Activated naive CD8-positive, alpha-beta T cell treated with anti-CD3 and anti-CD28 coated beads, Interleukin-2, amount 50 U/mL, for 24 hours (primary cell): Measurements from ENCODE around the gene CPXM2.
"Not testable (repeated sequence)": the region's sequence is repeated elsewhere in the genome, so short reads cannot be mapped to it uniquely, and the experiment has no call there.

Experiments
- ATAC-seq: fragments of 150-1000 bp; cut with Tn5 transposase; one replicate; pipeline ENCODE4 v1.10.0; 2021
- DNase-seq: peaks from one replicate; pipeline ENCODE4 v3.0.0; 2021
- H3K27ac Mint-ChIP-seq: one replicate; pipeline ENCODE4 v1.8.0; 2021; ENCODE audit warnings: mild to moderate bottlenecking, mixed read lengths
- H3K27me3 Mint-ChIP-seq: one replicate; pipeline ENCODE4 v1.8.0; 2021; ENCODE audit warnings: mixed read lengths
- H3K36me3 Mint-ChIP-seq: one replicate; pipeline ENCODE4 v1.8.0; 2021; ENCODE audit warnings: low read depth, mixed read lengths
- H3K4me1 Mint-ChIP-seq: one replicate; pipeline ENCODE4 v1.8.0; 2021; ENCODE audit warnings: mixed read lengths
- H3K4me3 Mint-ChIP-seq: one replicate; pipeline ENCODE4 v1.8.0; 2021; ENCODE audit warnings: mild to moderate bottlenecking, moderate library complexity, mixed read lengths
- H3K9me3 Mint-ChIP-seq: one replicate; pipeline ENCODE4 v1.8.0; 2021; ENCODE audit warnings: mixed read lengths

The CPXM2 gene

DNA sequence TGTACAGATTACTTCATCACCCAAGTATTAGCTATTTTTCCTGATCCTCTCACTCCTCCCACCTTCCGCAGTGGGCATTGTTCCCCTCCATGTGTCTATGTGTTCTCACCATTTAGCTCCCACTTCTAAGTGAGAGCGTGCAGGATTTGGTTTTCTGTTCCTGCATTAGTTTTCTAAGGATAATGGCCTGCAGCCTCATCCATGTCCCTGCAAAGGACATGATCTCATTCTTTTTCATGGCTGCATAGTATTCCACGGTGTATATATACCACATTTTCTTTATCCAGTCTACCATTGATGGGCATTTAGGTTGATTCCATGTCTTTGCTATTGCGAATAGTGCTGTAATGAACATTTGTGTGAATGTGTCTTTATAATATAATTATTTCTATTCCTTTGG lies 154.7 kb downstream of the CPXM2 start:
- DNase-seq, H3K27me3 Mint-ChIP-seq, ATAC-seq, H3K9me3 Mint-ChIP-seq, H3K36me3 Mint-ChIP-seq, H3K4me3 Mint-ChIP-seq, H3K27ac Mint-ChIP-seq, H3K4me1 Mint-ChIP-seq: not testable (repeated sequence)

DNA sequence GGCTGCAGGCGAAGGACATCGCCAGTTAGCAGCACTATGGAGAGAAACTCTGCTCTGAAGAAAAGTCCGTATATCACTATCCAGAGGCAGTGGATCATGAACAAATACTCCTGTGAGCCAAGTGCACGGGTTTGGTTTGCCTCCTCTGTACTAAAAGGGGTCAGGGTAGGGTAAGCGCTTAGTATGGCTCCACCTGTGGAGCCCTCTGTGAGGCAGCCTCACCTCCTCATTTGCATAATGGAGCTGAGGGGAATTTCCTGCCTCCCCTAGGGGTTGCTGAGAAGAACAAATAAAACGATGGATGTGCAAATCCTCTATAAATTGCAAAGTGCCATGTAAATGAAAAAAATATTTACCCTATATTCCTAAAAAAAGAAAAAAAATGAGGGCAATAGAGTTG lies 162.1 kb downstream of the CPXM2 start:
- H3K9me3 Mint-ChIP-seq: peaks cover 5% of the 10 kb centered on the region
- DNase-seq (no peak), ATAC-seq (no peak)
- no peaks in the 10 kb centered on the region for H3K36me3 Mint-ChIP-seq
- H3K27ac Mint-ChIP-seq: no peak overlapping the region
- H3K4me3 Mint-ChIP-seq: no peak overlapping the region
- no peaks in the 10 kb centered on the region for H3K4me1 Mint-ChIP-seq
- peaks cover 2% of the 10 kb centered on the region for H3K27me3 Mint-ChIP-seq

DNA sequence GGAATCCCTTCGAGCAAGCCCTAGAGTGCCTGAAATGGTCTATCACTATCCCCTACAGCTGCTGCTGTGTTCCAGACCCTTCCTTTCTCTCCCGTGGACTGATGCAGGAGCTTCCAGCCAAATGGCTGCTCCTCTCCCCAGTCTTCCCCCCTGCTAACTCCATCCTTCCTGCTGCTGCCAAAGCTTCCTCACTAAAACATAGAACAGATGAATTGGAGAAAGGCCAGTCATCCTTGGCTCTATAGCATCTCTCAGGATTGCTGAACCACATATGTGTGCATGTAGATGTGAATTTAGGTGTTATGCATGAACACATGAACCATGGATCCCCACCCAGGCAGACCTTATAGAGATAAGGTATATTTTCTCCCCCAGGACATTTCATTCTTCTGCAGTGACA lies 164.8 kb downstream of the CPXM2 start:
- ATAC-seq: no peak

GRCh38 chr10:123726381-123726780 lies 165.2 kb downstream of the CPXM2 start:
- Mint-ChIP-seq H3K27me3 (peaks cover 2% of the 10 kb centered on the region), H3K4me1 (no peaks in the 10 kb centered on the region), H3K27ac (no peak overlapping the region), H3K9me3 (no peaks in the 10 kb centered on the region), H3K4me3 (no peak overlapping the region), H3K36me3 (no peaks in the 10 kb centered on the region)
- no peak for ATAC-seq
- DNase-seq: no peak

More for the DNA sequence above, 164.8 kb downstream of the CPXM2 start:
- no peak overlapping the region for H3K4me3 Mint-ChIP-seq
- no peaks in the 10 kb centered on the region for H3K9me3 Mint-ChIP-seq
- no peaks in the 10 kb centered on the region for H3K4me1 Mint-ChIP-seq
- no peak for DNase-seq
- H3K27me3 Mint-ChIP-seq: peaks cover 2% of the 10 kb centered on the region
- H3K36me3 Mint-ChIP-seq: no peaks in the 10 kb centered on the region
- no peak overlapping the region for H3K27ac Mint-ChIP-seq

DNA sequence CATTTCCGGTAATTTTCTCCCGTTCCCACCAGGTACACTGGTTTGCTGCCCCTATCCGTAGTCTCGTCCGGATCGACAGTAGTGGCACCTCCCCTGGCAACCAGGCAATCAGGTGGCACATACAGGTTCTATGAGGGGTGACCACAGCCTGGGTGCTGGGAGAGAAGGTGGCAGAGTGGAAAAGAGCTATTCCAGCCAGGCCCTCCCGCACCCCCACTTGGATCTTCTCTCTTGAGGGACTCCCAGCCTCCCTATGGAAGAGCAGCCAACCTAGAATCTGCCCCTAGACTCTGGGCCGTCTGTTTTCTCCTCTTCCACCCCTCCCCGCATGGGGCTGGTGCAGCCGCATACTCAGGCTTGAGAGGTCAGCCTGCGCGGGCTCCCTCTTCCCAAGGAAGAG lies 166.9 kb downstream of the CPXM2 start:
- no peak for DNase-seq
- H3K4me3 Mint-ChIP-seq: no peak overlapping the region
- H3K4me1 Mint-ChIP-seq: no peaks in the 10 kb centered on the region
- ATAC-seq: no peak
- no peaks in the 10 kb centered on the region for H3K36me3 Mint-ChIP-seq
- H3K27ac Mint-ChIP-seq: no peak overlapping the region
- H3K27me3 Mint-ChIP-seq: peaks cover 2% of the 10 kb centered on the region
- H3K9me3 Mint-ChIP-seq: no peaks in the 10 kb centered on the region

GRCh38 chr10:123722351-123722750 lies 169.3 kb downstream of the CPXM2 start:
- DNase-seq (no peak), ATAC-seq (no peak)
- H3K36me3 Mint-ChIP-seq: no peaks in the 10 kb centered on the region
- H3K27ac Mint-ChIP-seq: no peak overlapping the region
- no peaks in the 10 kb centered on the region for H3K4me1 Mint-ChIP-seq
- H3K27me3 Mint-ChIP-seq: peaks cover 2% of the 10 kb centered on the region
- H3K4me3 Mint-ChIP-seq: no peak overlapping the region
- H3K9me3 Mint-ChIP-seq: no peaks in the 10 kb centered on the region

DNA sequence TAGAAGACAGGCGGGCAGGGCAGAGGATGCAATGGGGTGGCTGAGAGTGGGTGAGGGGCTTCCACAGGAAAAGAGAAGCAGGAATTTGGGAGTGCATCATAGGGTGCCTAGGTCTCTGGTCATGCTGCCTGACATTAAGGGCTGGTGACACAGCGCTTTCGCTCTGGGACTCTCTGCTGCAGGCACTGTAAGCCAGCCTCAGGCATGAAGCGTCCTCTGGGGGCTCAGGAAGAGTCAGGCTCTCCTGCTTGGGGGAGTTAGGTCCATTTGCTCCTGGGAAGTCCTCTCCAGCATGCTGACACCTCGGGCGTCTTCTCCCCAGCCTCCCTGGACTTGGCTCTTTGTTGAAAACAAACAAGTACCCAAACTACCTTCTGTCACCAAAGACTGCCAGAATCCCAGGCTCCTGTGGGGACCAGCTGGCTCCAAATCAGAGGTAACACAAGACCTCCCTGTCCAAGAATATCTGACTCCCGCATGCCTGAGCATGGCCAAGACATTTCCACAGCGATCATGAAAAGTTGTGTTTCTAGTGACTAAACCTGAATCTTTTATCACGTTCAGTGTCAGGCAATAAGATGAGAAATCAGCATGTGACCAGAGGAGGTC lies 170.1 kb downstream of the CPXM2 start:
- Mint-ChIP-seq H3K27me3 (no peaks in the 10 kb centered on the region), H3K4me1 (no peaks in the 10 kb centered on the region), H3K9me3 (no peaks in the 10 kb centered on the region), H3K27ac (no peak overlapping the region), H3K36me3 (no peaks in the 10 kb centered on the region), H3K4me3 (no peak overlapping the region)
- DNase-seq (no peak), ATAC-seq (no peak)

- ATAC-seq (no peak), DNase-seq (no peak)
- H3K36me3 Mint-ChIP-seq: no peaks in the 10 kb centered on the region
- H3K9me3 Mint-ChIP-seq: no peaks in the 10 kb centered on the region
- no peaks in the 10 kb centered on the region for H3K27me3 Mint-ChIP-seq
- no peaks in the 10 kb centered on the region for H3K4me1 Mint-ChIP-seq
- H3K4me3 Mint-ChIP-seq: no peak overlapping the region
- H3K27ac Mint-ChIP-seq: no peak overlapping the region
Observed at GRCh38 chr10:123720536-123720935, 171.1 kb downstream of the CPXM2 start.

DNA sequence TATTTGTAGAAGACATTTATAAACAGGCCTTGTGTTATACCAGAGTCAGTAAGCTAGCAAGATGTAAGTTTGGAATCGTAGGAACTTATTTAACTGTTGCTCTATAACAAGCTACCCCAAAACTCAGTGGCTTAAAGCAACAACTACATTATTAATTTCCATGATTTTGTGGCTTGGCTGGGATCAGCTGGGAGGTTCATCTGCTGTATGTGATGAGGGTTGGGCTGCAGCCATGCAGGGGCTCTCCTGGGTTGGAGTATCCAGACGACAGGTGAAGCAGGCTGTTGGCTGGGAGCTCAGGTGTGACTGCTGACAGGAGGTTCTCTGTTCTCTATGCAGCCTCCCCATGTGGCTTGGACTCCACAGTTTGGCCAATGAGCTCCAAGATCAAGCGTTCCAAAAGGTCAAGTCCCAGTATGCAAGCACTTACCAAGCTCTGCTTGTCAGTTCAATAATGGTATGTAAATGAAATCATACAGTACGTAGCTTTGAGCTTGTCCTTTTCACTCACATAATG lies 173.0 kb downstream of the CPXM2 start:
- ATAC-seq: no peak
- H3K4me1 Mint-ChIP-seq: no peaks in the 10 kb centered on the region
- H3K4me3 Mint-ChIP-seq: no peak overlapping the region

GRCh38 chr10:123717336-123717735 lies 174.3 kb downstream of the CPXM2 start:
- DNase-seq: no peak
- Mint-ChIP-seq H3K27ac (no peak overlapping the region), H3K27me3 (no peaks in the 10 kb centered on the region), H3K36me3 (no peaks in the 10 kb centered on the region), H3K4me1 (no peaks in the 10 kb centered on the region), H3K9me3 (peaks cover 4% of the 10 kb centered on the region), H3K4me3 (no peak overlapping the region)
- ATAC-seq: no peak

More for the DNA sequence above, 173.0 kb downstream of the CPXM2 start:
- no peaks in the 10 kb centered on the region for H3K27me3 Mint-ChIP-seq
- no peak for DNase-seq
- H3K9me3 Mint-ChIP-seq: peaks cover 4% of the 10 kb centered on the region
- H3K36me3 Mint-ChIP-seq: no peaks in the 10 kb centered on the region
- no peak overlapping the region for H3K27ac Mint-ChIP-seq

DNA sequence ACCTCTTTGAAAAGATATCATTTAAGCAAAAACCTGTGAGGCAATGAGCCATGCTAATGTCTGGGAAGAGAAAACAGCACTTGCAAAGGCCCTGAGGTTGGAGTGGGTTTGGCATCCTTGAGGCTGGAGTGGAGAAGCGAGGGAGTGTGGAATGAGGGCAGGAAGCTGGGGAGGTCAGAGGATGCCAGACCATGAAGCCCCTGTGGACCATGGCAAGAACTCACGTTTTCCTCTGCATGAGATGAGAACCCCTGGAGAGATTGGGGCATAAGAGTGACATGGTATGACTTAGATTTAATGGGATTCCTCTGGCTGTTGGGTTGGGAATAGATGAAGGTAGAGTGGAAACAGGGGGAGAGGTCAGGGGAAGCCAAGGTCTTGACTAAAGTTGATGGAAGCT lies 176.1 kb downstream of the CPXM2 start:
- H3K27ac Mint-ChIP-seq: no peak overlapping the region
- no peaks in the 10 kb centered on the region for H3K4me1 Mint-ChIP-seq
- no peaks in the 10 kb centered on the region for H3K36me3 Mint-ChIP-seq
- ATAC-seq: no peak
- H3K9me3 Mint-ChIP-seq: peaks cover 4% of the 10 kb centered on the region
- no peak for DNase-seq
- H3K27me3 Mint-ChIP-seq: no peaks in the 10 kb centered on the region
- H3K4me3 Mint-ChIP-seq: no peak overlapping the region

GRCh38 chr10:123706236-123706635 lies 185.4 kb downstream of the CPXM2 start:
- no peaks in the 10 kb centered on the region for H3K36me3 Mint-ChIP-seq
- no peak for ATAC-seq
- H3K9me3 Mint-ChIP-seq: no peaks in the 10 kb centered on the region
- H3K4me3 Mint-ChIP-seq: no peak overlapping the region
- H3K4me1 Mint-ChIP-seq: no peaks in the 10 kb centered on the region
- DNase-seq: no peak
- H3K27ac Mint-ChIP-seq: no peak overlapping the region
- H3K27me3 Mint-ChIP-seq: peaks cover 2% of the 10 kb centered on the region

- ATAC-seq (no peak), DNase-seq (no peak)
- Mint-ChIP-seq H3K4me1 (no peaks in the 10 kb centered on the region), H3K27ac (no peak overlapping the region), H3K4me3 (no peak overlapping the region), H3K27me3 (peaks cover 2% of the 10 kb centered on the region), H3K36me3 (no peaks in the 10 kb centered on the region), H3K9me3 (no peaks in the 10 kb centered on the region)
Observed at GRCh38 chr10:123704812-123705211, 186.8 kb downstream of the CPXM2 start.

- H3K27me3 Mint-ChIP-seq: peaks cover 2% of the 10 kb centered on the region
- no peak for ATAC-seq
- H3K4me3 Mint-ChIP-seq: no peak overlapping the region
- no peaks in the 10 kb centered on the region for H3K4me1 Mint-ChIP-seq
- H3K27ac Mint-ChIP-seq: no peak overlapping the region
- no peak for DNase-seq
- H3K9me3 Mint-ChIP-seq: no peaks in the 10 kb centered on the region
- no peaks in the 10 kb centered on the region for H3K36me3 Mint-ChIP-seq
Observed at GRCh38 chr10:123704076-123704475, 187.5 kb downstream of the CPXM2 start.

- Mint-ChIP-seq H3K4me1 (no peaks in the 10 kb centered on the region), H3K4me3 (no peak overlapping the region), H3K27me3 (peaks cover 2% of the 10 kb centered on the region), H3K27ac (no peak overlapping the region), H3K36me3 (no peaks in the 10 kb centered on the region), H3K9me3 (no peaks in the 10 kb centered on the region)
- DNase-seq (no peak), ATAC-seq (no peak)
Observed at GRCh38 chr10:123703195-123703790, 188.3 kb downstream of the CPXM2 start.
